T1000 (cell line): ENCODE results near the gene FRYL.
A peak's percentile ranks its signal among the peaks of the same experiment; 100 is the strongest.
"Not testable (repeated sequence)": the region's sequence is repeated elsewhere in the genome, so short reads cannot be mapped to it uniquely, and the experiment has no call there.

Experiments
- DNase-seq: peaks from one replicate; lab custom pipeline; 2025; ENCODE audit warnings: mixed read lengths; lab: John Stamatoyannopoulos, UW

Gene FRYL

DNA sequence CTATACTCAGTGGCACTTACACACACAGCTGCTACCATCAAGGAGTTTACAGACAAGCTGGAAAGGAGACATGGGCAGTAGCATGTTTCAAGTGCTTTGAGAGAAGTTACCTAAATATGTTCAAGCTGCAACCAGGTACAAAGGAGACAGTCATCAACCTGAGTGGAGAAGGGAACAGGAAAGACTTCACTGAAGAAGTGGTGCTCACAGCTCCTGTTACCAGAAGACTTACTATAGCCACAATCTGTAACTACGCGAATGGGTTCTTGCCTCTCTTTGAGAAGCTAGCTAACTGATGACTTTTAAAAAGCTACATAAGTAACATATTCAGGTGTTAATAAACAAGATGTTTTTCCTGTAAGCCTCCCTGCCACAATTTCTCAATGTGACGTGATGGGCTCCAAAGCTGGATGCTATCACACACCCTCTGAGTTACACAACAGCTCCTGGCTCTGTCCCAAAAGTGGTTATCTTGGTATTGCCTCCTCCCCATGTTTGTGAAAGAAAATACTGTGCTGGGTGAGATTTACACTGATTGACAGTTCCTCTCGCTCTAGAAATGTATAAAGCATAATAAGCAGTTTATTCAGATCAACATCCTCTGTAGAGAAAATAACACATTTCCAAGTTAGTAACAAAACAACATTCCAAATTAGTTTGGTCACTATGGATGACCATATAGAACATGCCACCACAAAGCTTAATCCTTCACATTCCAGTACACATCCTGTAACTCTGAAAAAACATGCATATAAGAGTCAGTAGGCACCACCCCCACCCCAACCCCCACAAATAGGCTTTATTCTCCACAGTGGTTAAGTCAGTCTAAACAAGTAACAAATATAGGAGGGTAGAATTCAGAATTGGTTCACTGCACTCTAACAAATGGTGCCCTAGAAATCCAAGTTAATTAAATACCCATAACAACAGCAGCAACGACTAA is 81.8 kb downstream of the FRYL start:
- DNase-seq: peak; percentile 69

DNA sequence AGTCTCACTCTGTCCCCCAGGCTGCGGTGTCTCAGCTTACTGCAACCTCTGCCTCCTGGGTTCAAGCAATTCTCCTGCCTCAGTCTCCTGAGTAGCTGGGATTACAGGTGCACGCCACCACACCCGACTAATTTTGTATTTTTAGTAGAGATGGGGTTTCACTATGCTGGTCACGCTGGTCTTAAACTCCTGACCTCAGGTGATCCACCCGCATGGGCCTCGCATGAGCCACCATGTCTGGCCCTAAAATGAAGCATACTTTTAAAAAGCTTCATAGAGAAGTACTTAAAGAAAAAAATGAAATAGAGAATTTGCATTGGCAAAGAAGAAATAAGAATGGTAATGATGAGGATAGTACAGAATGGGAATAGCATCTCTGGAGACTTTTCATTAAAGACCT is 82.6 kb downstream of the FRYL start:
- not testable (repeated sequence) for DNase-seq

DNA sequence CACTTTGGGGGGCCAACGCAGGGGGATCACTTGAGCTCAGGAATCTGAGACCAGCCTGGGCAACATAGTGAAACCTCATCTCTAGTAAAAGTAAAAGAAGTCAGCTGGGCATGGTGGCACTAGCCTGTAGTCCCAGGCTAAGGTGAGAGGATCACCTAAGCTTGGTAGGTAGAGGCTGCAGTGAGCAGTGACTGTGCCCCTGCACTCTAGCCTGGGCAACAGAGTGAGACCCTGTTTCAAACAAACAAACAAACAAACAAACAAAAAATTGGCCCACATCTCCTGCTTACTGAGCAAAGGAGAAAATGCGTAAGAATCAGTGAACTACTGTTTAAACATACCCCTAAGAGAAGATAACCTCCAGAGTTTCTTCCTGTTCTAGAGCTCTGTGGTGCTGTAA is 85.3 kb downstream of the FRYL start:
- no peak for DNase-seq

DNA sequence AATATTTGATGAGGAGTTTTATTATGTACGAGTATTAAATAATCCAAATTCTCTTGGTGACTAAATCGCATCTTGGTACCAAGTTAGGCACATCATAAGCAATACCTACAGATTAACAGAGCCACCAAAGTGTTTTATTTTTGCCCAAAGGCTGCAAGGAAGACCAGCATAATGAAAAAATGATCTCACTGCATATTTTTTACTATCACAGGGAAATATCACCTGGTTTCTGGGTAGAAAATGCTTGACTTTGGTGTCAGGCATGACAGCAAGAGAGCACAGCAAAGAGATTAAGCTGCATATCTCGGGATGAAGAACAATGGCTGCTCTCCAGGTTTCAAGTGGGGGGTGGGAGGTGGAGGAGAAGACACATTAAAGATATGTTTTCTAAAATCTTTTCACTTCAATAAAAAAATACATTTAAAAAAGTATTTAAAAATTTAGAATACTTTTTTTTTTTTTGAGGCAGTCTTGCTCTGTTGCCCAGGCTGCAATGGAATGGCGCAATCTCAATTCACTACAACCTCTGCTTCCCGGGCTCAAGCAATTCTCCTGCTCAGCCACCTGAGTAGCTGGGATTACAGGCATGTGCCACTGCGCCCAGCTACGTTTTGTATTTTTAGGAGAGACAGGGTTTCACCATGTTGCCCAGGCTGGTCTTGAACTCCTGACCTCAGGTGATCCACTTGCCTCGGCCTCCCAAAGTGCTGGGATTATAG is 86.1 kb downstream of the FRYL start:
- DNase-seq: no peak

DNA sequence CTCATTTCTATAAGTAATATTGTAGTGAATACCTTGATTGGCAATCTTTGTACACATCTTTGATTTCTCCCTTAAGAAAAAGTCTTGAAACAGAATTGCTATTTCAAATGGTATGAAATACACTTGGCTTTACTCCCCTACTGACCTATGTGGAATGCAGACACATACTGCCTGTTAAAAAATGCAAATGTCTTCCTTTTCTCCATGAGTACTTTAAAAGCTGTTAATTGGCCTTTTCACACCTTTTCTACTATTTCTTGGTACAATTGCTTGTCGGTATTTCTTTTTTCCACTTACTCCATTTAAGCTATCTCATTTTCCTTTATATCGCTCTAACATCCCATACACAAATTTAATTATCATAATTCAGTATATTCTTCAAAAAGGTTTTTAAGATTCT is 87.2 kb downstream of the FRYL start:
- DNase-seq: no peak

DNA sequence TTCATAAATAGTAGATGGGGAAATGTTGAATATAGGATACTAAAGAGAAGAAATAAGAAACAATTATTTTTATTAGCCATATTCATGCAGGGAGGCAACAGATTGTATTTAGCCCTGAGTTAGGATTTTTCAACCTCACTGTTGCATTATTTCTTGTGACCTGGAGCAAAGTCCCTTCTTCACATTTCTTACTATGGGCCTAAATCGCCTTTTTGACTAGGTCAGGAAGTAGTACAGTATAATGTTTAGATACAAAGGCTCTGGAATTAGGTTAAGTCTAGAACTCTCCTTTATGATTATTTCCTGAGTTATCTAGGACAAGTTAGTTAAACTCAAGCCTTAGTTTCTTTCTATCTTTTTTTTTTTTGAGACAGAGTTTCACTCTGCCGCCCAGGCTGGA is 88.0 kb downstream of the FRYL start:
- no peak for DNase-seq

DNA sequence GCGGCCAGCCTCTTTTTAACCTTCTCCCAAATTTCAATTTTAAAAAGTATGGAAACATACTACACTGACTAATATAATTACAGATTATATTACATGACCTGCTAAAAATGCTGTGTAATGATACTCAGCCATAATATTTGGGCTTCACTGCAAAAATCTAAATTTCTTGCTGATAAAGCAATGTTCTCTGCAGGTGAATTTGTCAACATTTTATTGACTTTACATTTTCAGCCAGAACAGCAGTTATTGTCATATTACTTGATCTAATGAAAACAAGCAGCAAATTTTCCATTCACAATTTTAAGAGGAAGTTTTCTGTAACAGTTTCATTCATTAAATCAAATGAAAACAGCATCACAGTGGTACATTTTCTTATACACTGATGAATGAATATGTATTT is 91.1 kb downstream of the FRYL start:
- no peak for DNase-seq

DNA sequence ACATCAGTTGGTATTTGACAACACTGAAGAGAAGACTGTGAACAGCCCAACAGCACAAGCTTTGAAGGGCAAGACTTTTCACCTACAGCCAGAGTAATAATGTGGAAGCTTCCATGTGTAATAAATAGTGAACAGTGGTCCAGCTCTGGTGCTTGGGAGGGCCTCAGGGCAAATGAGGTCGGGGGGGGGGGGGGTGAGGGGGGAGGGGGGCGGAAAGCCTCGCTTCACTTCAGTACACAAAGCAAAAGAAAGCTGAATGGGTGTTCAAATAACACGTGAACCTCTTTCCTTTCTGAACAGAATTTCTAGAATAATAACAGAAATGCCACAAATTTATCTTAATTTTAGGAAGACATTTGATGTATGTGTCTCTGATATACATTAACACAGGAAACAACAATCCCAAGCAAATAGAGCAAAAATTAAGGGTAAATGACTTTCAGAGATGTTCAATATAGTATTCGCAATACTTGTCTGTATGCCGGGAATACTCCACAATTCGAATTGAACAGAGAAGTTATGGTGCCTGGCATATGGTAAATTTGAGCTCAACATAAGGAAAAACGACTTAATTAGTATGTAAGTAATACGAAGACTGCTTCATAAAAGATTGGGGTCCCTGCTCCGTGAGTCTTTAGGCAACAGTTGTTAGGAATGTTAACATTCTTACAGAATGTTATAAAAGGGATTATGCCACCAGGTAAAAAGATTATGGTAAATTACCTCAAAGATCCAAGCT is 92.6 kb downstream of the FRYL start:
- DNase-seq: no peak

DNA sequence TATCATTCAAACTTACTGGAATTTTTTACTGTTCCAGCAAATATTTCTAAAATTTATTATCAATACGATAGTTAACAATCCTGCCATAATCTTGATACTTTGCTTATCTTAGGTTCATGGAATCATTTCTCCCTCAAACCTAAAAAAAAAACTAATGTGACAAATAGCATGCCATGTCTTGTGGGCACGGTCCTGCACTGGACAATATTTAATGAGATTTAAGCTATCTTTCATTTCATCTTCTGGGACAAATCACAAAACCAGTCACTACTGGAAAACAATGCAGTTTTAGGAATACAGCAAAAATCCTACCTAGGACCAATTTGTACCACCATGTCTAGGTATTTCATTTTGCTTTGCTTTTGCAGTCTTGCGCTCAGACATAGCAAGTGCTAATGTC is 93.7 kb downstream of the FRYL start:
- no peak for DNase-seq

DNA sequence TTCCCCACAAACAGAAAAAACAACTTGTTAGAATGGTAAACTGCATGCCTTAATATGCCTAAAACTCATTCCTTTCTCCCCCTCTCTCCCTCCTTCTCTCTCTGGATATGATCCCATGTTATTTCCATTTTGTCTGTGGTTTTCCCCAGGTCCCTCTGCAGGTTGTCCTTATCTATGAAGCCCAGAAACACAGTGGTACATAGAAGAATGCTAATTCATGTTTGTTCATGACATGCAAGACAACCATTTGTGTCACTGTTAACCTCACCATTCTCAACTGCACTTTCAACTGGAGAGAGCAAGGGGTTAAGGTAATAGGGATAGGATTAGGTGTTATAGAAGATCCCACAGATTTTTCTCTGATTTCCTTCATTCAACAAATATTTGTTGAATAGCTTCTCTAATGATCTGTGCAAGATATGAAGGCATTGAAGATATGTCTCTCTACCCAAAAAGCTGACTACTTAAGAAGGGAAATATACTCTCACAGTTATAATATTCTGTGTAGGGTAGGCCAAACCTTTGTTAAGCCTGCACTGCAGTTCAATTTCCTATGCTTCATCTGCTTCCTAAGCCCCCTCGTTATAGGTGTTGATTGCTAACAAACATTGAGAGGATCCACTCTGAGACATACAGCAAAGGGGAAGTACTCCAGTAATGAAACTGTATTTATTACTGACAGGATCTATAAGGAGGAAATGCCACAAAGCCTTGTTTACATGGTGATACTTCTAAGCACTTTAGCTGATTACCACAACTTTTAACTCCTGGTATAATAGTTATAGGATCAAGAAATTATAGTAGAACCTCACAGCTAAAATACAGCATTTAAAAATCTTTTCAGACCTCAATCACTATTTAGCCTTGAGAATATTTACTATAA is 96.1 kb downstream of the FRYL start:
- no peak for DNase-seq

DNA sequence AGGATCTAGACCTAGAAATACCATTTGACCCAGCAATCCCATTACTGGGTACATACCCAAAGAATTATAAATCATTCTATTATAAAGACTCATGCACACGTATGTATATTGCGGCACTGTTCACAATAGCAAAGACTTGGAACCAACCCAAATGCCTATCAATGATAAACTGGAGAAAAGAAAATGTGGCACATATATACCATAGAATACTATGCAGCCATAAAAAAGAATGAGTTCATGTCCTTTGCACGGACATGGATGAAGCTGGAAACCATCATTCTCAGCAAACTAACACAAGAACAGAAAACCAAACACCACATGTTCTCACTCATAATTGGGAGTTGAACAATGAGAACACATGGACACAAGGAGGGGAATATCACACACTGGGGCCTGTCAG is 97.2 kb downstream of the FRYL start:
- DNase-seq: not testable (repeated sequence)

DNA sequence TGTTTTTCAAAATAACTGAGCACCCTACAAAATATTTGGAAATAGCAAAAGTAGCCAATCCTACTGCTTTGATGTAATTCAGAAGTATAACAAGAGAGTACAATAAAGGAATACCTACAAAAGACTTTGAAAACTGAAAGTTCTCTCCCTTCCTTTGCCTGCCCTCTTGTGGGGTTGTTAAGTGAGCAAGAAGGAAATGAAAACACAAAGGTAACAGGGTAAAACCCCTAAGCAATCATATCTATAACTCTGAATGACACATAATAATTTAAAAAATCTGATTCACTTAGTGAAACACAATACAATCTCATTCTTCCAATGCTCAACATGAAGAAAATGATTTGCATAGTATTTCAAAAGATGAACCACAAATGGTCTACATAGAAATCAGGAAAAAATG is 98.2 kb downstream of the FRYL start:
- no peak for DNase-seq

DNA sequence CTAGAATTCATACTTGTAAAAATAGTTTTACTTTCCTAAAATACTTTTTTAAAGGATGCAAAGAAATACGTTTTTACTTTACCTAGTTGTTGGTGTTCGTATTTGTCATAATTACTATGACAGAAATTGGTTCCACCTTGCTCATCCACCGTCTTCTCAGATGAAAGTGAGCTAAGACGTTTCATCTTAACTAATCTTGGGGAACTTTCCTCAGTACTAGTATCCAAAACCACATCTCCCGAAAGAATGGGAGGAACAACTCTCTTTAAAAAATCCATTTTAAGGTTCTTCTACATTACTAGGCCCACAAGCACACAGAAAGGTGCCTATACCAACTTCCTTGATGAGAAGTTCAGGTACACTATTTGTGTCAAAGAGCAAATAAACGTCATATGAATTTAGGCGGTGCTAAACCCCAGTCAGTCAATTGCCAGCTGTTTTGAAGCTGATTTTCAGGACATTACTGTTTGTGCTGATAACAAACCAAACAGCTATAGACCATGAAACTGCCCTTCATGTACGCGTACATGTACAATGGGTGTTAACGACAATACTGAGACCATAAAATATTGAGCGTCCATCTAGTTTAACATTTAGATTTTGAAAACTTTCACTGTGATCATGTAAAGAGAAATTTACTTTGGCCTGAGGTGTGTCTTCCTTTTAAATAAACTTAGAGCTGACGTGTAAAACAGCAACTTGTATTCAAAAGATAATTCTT is 99.1 kb downstream of the FRYL start:
- no peak for DNase-seq

DNA sequence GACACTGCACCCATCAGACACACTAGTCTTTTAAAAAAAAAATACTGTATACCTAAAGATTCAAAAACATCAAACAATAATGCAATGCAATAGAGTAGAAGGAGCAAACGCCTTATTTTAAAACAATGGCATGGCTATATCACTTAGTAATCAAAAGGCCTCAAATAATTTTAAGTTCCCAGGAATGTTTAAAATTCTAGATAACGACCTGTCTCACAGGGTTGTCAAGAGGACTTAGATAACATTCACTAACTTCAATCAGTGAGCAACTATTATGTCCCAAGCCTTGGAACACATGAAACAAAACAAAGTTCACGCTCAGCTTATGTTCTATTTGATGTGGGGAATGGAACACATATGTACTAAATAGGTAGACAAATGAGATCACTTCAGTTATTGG is 106.5 kb downstream of the FRYL start:
- no peak for DNase-seq

DNA sequence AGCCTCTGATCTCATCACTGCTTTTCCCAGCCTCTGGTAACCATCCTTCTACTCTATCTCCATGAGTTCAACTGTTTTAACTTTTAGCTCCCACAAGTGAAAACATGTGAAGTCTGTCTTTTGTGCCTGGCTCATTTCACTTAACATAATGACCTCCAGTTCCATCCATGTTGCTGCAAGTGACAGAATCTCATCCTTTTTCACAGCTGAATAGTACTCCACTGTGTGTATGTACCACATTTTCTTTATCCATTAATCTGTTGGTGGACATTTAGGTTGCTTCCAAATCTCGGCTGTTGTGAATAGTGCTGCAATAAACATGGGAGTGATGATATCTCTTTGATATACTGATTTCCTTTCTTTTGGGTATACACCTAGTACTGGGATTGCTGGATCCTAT is 109.5 kb downstream of the FRYL start:
- DNase-seq: no peak

DNA sequence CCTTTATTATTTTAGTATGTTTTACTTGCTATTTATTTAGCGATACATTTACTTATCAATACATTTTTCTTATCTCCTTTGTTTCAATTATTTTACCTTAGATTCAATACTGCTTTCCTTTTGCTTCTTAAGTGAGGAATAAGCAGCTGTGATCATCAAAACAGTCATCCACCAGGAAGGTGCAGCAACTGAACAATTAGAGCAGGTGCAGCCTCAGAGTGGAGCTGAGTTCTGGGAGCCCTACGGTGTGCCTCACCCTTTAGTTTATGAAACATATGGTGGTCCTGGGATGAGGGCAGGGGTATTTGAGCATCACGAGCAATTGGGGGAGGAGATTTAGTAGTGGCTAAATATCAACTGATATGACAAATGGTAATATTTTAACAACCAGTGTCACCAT is 111.0 kb downstream of the FRYL start:
- DNase-seq: no peak

DNA sequence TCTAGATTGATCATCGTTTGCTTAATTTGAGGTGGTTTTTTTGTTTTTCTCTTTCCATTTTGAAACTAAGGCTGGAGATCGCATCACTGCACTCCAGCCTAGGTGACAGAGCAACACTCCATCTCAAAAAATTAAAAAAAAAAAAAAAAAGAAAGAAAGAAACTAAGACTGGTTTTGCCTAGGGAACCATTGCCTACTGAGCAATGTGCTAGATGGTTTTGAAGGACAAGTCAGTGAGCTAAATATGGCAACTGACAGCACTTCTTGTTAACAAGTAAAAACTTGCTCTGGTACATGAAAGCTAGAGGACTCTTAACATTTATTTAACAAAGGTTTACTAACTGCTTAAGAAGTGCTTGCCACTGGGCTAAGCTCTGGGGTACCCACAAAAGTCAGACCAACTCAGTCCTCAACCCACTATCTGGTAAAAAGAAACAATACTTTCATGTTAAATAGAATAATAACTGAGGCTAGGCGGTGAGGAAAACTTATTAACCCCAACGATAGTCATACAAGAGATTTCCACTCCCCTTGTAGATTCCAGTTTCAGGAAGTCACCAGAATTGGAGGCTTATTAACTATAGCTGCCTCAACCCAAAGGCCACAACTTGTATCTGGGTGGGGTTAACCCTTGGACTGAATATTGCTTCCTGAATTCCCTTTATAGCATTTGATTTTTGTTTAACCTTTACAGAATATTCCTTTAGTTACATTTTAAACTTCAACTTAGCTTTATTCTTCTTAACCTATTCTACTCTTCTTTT is 111.6 kb downstream of the FRYL start:
- DNase-seq: no peak

DNA sequence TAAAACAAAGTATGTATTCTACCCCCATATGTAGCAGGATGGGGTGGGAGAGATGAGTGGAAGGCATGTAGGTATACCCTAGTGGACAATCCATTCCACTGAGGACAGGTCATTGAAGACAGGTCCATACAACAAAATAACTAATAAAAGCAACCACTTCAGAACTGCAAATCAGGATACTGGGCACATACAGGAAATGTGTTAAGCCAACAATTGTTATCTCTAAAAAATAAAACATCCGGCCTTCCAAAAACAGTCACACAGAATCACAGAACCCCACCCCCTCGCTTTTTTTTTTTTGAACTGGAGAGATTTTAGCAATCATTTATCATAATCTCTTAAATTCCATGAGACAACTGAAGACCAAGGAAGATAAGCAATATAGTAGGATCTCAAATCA is 112.9 kb downstream of the FRYL start:
- no peak for DNase-seq

DNA sequence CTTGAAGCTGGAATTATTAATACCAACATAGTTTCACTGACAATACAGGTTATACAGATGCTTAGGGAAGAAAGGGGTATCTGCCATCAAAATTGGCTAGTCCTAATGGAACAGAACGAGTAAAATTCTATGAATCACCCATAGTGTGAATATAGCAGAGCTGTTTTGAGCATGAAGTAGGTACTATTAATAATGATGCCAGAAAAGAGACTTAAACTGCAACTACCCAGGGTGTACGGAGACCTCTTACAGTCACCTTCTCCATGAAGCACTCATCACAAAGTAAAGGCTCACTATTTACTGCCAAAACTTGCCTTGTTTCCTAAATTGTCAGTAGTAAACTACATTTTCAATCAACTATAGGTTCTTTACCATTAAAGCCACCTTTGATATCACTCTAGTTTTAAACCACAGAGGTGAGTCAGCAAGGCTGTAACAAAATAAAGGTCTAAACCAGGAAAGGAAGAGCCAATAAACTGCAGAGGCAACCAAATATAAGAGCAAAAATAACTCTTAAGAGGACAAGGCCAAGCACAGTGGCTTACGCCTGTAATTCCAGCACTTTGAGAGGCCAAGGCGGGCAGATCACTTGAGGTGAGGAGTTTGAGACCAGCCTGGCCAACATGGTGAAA is 114.4 kb downstream of the FRYL start:
- DNase-seq: no peak

DNA sequence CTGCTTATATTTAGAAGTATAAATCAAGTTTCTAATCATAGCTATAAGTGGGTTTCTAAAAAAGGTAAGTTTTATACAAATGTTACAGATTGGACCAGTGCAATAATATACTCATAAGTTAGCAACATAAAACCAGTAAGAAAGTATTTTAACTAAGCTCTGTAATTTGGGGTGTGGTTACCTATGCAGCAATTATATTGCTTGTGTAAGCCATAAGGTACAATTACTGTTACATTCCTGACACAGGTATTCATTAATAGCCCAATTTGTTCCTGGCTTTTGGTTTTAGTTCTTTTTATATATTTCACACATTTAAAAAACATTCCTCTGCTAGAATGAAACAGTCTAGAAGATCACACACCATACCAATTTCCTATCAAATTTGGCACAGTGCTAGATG is 115.1 kb downstream of the FRYL start:
- no peak for DNase-seq
